ENCODE measurements around the gene GPR17.

Gene GPR17

DNA sequence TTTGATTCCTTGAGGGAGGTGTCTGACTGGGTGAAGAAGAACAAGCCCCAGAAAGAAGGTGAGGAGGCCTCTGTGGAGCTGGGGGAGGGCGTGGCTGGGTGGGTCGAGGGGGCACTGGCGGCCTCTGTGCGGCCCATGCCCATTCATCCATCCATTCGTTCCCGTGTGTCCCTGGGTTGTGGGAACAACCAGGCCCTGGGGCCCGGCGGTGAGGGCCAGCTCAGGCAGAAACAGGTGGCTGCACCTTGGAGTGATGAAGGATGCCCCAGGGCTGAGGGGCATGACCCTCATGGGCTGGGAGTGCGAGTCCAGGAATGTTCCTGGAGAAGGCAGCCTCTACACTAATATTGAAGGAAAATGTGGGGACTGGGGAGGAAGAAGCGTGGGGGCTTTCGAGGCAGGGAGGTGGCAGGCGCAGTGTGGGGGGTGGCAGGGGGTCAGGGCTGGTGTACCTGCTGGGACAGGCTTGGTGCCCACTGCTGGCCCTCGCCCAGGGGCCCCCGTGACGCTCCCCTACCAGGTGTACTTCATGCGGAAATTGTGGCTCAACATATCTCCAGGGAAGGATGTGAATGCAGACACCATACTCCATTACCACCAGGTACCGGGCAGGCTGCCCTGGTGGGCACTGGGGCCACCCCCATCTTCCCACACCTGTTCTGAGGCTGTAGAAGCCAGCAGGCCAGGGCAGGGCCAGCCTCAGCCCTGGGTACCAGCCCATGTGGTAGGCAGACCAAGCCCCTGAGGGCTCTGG, 11.2 kb upstream of the GPR17 start:
- H3K4me3 ChIP-seq (ENCODE audit: low read length): no peak overlapping the region
- no peak for DNase-seq (ENCODE audit: low read depth)
- TF ChIP-seq, protein P1, sequence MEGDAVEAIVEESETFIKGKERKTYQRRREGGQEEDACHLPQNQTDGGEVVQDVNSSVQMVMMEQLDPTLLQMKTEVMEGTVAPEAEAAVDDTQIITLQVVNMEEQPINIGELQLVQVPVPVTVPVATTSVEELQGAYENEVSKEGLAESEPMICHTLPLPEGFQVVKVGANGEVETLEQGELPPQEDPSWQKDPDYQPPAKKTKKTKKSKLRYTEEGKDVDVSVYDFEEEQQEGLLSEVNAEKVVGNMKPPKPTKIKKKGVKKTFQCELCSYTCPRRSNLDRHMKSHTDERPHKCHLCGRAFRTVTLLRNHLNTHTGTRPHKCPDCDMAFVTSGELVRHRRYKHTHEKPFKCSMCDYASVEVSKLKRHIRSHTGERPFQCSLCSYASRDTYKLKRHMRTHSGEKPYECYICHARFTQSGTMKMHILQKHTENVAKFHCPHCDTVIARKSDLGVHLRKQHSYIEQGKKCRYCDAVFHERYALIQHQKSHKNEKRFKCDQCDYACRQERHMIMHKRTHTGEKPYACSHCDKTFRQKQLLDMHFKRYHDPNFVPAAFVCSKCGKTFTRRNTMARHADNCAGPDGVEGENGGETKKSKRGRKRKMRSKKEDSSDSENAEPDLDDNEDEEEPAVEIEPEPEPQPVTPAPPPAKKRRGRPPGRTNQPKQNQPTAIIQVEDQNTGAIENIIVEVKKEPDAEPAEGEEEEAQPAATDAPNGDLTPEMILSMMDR (conservative IDR thresholded peaks at IDR 0.05; ENCODE audit: low read depth, low read length): no peak

DNA sequence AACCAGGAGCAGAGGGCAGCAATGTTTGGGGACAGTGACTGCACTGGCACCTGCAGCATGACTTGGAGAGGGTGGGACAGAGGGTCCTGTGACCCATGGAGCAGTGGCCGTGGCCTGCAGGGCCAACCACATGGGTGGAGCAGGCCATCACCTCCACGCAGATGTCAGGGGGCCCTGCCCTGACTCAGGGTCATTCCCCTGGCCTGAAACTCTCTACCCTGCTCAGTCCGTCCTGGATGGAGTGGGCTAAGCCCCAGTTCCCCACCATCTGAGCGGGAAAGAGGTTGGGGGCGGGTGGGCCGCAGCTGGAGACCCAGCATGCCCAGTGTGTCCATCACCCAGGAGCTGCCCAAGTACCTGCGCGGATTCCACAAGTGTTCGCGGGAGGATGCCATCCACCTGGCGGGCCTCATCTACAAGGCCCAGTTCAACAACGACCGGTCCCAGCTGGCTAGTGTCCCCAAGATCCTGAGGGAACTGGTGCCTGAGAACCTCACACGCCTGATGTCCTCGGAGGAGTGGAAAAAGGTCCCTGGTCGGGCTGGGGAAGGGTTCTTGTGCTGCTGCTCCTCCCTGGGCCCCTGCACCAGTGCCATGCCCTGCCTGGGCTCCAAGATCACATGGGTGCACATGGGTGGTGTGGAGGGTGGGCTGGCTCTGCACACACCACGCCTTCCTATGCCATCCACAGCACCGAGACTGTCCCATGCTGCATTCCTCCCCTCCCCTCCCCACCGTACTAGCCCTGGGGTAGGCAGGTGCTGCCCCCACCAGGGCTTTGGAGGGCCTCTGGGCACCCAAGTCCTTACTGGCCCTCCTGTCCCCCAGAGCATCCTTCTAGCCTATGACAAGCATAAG, 10.3 kb upstream of the GPR17 start:
- H3K4me3 ChIP-seq (ENCODE audit: low read length): no peak overlapping the region
- DNase-seq (ENCODE audit: low read depth): no peak
- TF ChIP-seq, protein P1 (conservative IDR thresholded peaks at IDR 0.05; ENCODE audit: low read depth, low read length): no peak

DNA sequence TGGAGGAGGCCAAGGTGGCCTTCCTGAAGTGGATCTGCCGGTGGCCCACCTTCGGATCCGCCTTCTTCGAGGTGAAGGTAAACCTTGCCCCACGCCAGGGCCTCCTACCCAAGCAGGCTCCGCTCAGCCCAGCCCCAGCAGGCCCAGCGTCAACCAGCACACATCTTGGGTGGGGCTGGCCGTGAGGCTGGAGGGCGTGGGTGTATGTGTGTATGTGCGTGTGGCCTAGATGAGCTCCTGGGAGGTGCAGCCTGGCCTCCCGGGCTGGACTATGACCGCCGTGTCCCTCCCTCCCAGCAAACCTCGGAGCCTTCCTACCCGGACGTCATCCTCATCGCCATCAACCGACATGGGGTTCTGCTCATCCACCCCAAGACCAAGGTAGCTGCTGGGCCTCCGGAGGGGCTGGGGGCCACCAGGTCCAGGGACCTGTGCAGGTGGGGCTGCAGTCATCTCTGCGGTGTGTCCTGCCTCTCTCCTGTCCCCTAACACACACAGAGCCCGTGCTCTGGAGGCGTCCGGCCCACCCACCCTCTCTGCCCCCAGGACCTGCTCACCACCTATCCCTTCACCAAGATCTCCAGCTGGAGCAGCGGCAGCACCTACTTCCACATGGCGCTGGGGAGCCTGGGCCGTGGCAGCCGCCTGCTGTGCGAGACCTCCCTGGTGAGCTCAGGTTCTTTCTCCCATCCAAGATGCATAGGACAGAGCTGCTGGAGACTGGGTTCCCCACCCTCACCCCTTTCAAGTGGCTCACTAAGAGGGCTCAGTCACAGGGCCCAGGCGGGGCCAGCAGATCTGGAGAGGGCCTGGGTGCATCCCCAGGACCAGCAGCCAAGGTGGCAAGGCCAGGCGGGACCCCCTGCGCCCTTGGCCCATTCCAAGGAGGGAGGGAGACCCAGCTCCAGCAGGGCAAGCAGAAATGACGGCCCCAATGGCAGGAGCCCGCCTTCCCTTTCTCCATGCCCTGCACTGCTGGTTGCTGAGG, 9.4 kb upstream of the GPR17 start:
- no peak for DNase-seq (ENCODE audit: low read depth)
- H3K4me3 ChIP-seq (ENCODE audit: low read length): no peak overlapping the region
- TF ChIP-seq, protein P1 (conservative IDR thresholded peaks at IDR 0.05; ENCODE audit: low read depth, low read length): no peak

DNA sequence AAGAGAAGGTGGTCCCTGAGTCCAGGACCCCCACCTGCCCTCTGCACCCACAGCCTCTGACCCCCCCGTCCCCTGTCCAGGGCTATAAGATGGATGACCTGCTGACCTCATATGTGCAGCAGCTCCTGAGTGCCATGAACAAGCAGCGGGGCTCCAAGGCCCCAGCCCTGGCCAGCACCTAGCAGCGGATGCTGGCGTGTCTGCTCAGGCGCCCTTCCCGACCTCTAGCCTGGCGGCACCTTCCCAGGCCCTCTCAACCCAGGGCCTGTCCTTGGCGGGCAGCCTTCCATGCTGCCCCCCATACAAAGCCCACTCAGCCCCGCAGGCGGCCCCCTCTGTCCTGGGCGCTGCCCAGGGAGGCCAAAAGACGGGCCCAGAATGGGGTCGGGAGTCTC, 8.7 kb upstream of the GPR17 start:
- TF ChIP-seq, protein P1 (conservative IDR thresholded peaks at IDR 0.05; ENCODE audit: low read depth, low read length): no peak
- no peak for DNase-seq (ENCODE audit: low read depth)
- H3K4me3 ChIP-seq (ENCODE audit: low read length): no peak overlapping the region

- H3K4me3 ChIP-seq (ENCODE audit: low read length): no peak overlapping the region
- TF ChIP-seq, protein P1 (conservative IDR thresholded peaks at IDR 0.05; ENCODE audit: low read depth, low read length): no peak
- DNase-seq (ENCODE audit: low read depth): no peak
Measured at GRCh38 chr2:127637725-127638252, 8.2 kb upstream of the GPR17 start.

DNA sequence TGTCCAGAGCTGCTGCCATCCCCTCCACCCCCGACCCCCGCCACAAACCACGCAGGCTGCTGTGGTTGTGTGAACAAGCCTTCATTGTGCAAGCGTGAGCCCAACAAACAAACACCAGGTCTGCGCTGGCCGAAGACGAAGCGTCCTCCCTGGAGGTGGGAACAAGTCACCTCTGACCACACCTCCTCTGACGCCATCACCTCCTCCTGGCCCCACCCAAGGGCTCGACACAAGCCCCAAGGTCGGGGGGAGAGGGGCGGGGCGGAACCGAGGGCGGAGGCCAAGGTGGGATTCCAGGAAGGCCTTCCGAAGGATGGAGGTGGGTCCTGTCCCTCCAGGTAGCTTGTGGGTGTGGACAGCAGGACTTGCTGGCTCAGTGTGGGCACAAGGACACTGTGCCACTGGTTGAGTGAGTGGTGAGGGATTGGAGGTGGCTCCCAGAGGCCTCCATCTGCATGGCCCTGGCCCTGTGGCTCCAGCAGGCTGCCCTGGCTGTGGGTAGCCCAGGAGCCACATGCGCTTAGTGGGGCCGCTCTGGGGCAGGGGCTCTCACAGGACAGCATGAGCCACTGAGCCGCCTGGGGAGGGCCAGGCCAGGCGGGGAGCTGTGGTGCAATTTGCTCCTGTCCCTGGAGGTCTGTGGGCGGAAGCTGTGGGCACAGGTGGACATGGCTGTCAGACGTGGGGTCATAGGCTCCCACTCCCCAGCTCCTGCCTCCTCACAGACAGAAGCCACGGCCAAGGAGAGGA, 7.4 kb upstream of the GPR17 start:
- DNase-seq (ENCODE audit: low read depth): no peak
- no peak overlapping the region for H3K4me3 ChIP-seq (ENCODE audit: low read length)
- TF ChIP-seq, protein P1 (conservative IDR thresholded peaks at IDR 0.05; ENCODE audit: low read depth, low read length): no peak
